Epithelial cell of alveolus of lung (primary cell): ENCODE data around the gene OR6C1. TPM values are rescaled to one million over a fixed set of nuclear protein-coding genes. Genes with fewer than 3 reads are reported as not detected.

Experiments used
- total RNA-seq: library from RNA; depleted of rRNA; stranded (reverse); fragments of >200 nt; gene quantifications from 2 replicates; pipeline ENCODE4 v1.2.1, GENCODE V29; 2015

The OR6C1 gene
- not detected in 2 replicates for total RNA-seq

GRCh38 chr12:55314043-55314442 is at the start of gene OR6C1:
OR6C1 (plus strand) TSS chr12:55314343; CDS start chr12:55320600, 6,257 bp downstream.

GRCh38 chr12:55296469-55296868 is 17.7 kb upstream of the OR6C1 start, which contains the start of gene OR6C6:
OR6C6 (minus strand) TSS chr12:55296569; CDS start chr12:55295232, 1,337 bp downstream.

GRCh38 chr12:55330446-55330845 is 16.3 kb downstream of the OR6C1 start, which contains the start of gene OR6C3:
OR6C3 (plus strand) TSS chr12:55330746; CDS start chr12:55331701, 955 bp downstream.

GRCh38 chr12:55362675-55363074 is 48.5 kb downstream of the OR6C1 start, which contains the start of gene OR6C75:
OR6C75 (plus strand) TSS chr12:55362975; CDS start chr12:55365111, 2,136 bp downstream.

Other genes with a start within 250 kb of the OR6C1 start
- not detected in 2 replicates for gene OR9K2, start 187.9 kb upstream of the OR6C1 start, total RNA-seq
- gene OR10A7, start 93.3 kb upstream of the OR6C1 start, total RNA-seq: not detected in 2 replicates
- gene OR6C74, start 69.7 kb upstream of the OR6C1 start, total RNA-seq: not detected in 2 replicates
- not detected in 2 replicates for gene OR6C6, start 17.8 kb upstream of the OR6C1 start, total RNA-seq
- not detected in 2 replicates for gene OR6C3, start 16.4 kb downstream of the OR6C1 start, total RNA-seq
- gene OR6C75, start 48.6 kb downstream of the OR6C1 start, total RNA-seq: not detected in 2 replicates
- not detected in 2 replicates for gene OR6C65, start 86.2 kb downstream of the OR6C1 start, total RNA-seq
- gene OR6C76, start 111.9 kb downstream of the OR6C1 start, total RNA-seq: not detected in 2 replicates
- not detected in 2 replicates for gene OR6C2, start 129.7 kb downstream of the OR6C1 start, total RNA-seq
- not detected in 2 replicates for gene OR6C70, start 155.8 kb downstream of the OR6C1 start, total RNA-seq
- gene OR6C68, start 178.0 kb downstream of the OR6C1 start, total RNA-seq: not detected in 2 replicates
- not detected in 2 replicates for gene OR6C4, start 235.3 kb downstream of the OR6C1 start, total RNA-seq